ENCODE data around the gene GSTK1.

DNA sequence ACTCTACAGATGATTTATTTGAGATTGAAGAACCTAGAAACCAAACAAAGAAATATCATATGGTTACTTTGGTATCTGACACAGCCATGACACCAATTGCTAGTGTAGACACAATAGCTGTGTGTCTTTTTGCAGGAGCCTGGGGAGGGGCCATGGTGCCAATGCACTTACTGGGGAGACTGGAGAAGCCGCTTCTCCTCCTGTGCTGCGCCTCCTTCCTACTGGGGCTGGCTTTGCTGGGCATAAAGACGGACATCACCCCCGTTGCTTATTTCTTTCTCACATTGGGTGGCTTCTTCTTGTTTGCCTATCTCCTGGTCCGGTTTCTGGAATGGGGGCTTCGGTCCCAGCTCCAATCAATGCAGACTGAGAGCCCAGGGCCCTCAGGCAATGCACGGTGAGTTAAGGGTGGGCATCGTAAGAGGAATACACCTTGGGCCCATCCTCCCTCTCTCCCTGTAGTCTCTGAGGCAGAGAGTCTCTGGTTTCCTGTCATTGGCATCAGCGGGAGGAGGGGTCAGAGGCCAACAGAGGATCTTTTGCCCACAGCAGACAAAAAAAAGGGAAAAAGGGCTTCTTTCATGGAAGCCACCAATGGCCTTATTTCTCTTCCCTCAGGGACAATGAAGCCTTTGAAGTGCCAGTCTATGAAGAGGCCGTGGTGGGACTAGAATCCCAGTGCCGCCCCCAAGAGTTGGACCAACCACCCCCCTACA, 22.7 kb downstream of the GSTK1 start:
- TF ChIP-seq CTCF (conservative IDR thresholded peaks at IDR 0.05) (no peak), ZFX (IDR thresholded peaks at IDR 0.05) (no peak)

Data from C4-2B (cell line).